Loucy (cell line): ENCODE results near the gene VPS35L.

Experiments used
- EZH2phosphoT487 ChIP-seq: fragments of 200-600 bp; IDR thresholded peaks from 2 replicates; pipeline ENCODE4 v1.6.1; 2018; ENCODE audit warnings: antibody characterized with exemption, mild to moderate bottlenecking, moderate library complexity, borderline replicate concordance
- TF ChIP-seq, protein P1 (sequence below): fragments of 200-600 bp; sonication (generic); conservative IDR thresholded peaks from 2 replicates; pipeline ENCODE4 v1.5.1; 2014; ENCODE audit warnings: mild to moderate bottlenecking, antibody characterized with exemption, low read length

GRCh38 chr16:19696961-19697360 is 141.5 kb downstream of the VPS35L start:
- TF ChIP-seq, protein P1, sequence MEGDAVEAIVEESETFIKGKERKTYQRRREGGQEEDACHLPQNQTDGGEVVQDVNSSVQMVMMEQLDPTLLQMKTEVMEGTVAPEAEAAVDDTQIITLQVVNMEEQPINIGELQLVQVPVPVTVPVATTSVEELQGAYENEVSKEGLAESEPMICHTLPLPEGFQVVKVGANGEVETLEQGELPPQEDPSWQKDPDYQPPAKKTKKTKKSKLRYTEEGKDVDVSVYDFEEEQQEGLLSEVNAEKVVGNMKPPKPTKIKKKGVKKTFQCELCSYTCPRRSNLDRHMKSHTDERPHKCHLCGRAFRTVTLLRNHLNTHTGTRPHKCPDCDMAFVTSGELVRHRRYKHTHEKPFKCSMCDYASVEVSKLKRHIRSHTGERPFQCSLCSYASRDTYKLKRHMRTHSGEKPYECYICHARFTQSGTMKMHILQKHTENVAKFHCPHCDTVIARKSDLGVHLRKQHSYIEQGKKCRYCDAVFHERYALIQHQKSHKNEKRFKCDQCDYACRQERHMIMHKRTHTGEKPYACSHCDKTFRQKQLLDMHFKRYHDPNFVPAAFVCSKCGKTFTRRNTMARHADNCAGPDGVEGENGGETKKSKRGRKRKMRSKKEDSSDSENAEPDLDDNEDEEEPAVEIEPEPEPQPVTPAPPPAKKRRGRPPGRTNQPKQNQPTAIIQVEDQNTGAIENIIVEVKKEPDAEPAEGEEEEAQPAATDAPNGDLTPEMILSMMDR, result no peak
- TF ChIP-seq EZH2phosphoT487, result no peak
